ENCODE results near the gene TMEM150A.
"Not testable (repeated sequence)": the region's sequence is repeated elsewhere in the genome, so short reads cannot be mapped to it uniquely, and the experiment has no call there.

The TMEM150A gene

DNA sequence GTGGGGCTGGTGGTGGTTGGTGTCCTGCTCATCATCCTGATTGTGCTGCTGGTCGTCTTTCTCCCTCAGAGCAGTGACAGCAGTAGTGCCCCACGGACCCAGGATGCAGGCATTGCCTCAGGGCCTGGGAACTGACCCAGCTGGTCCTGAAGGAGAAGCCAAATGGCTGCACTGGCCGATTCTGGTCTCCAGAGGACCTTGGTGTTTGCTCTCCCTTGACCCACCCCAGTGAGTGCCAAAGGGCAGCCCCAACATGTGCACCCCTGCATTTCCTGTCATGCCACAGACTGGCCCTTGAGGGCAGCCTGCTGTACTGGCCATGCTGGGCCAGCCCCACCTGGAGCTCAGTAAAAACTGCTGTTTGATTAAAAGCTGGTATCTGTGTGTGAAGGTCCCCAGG is 9.5 kb downstream of the TMEM150A start:
- Histone ChIP-seq H4K20me1 (ENCODE audit: insufficient read depth, low read length, poor library complexity, severe bottlenecking) (peaks cover 18% of the 10 kb centered on the region), H3K36me3 (ENCODE audit: insufficient read depth, low read length) (no peaks in the 10 kb centered on the region; the same call in 1 of the 2 replicates), H3K4me1 (ENCODE audit: insufficient read depth, low read length, poor library complexity, severe bottlenecking) (peaks cover 54% of the 10 kb centered on the region), H3K9me3 (ENCODE audit: insufficient read depth, low read depth, low read length) (no peaks in the 10 kb centered on the region), H3F3A (ENCODE audit: low read depth) (0 out of 2 replicates have a peak, but pooled peaks cover under 1% of the 10 kb centered on the region), H2AFZ (ENCODE audit: low read length) (no peak overlapping the region), H3K9ac (ENCODE audit: low read depth, low read length, poor library complexity, severe bottlenecking) (no peak overlapping the region), H3K4me2 (ENCODE audit: low read depth, low read length, poor library complexity, severe bottlenecking) (no peak overlapping the region), H3K79me2 (ENCODE audit: insufficient read depth, low read length) (peaks cover 62% of the 10 kb centered on the region), H3K4me3 (ENCODE audit: low read length, poor library complexity, severe bottlenecking) (no peak overlapping the region), H3K9me2 (replicated peaks; ENCODE audit: low read depth, low read length) (no peaks in the 10 kb centered on the region), H3K27me3 (ENCODE audit: insufficient read depth, low read length, poor library complexity, severe bottlenecking) (no peaks in the 10 kb centered on the region)
- TF ChIP-seq, protein P1, sequence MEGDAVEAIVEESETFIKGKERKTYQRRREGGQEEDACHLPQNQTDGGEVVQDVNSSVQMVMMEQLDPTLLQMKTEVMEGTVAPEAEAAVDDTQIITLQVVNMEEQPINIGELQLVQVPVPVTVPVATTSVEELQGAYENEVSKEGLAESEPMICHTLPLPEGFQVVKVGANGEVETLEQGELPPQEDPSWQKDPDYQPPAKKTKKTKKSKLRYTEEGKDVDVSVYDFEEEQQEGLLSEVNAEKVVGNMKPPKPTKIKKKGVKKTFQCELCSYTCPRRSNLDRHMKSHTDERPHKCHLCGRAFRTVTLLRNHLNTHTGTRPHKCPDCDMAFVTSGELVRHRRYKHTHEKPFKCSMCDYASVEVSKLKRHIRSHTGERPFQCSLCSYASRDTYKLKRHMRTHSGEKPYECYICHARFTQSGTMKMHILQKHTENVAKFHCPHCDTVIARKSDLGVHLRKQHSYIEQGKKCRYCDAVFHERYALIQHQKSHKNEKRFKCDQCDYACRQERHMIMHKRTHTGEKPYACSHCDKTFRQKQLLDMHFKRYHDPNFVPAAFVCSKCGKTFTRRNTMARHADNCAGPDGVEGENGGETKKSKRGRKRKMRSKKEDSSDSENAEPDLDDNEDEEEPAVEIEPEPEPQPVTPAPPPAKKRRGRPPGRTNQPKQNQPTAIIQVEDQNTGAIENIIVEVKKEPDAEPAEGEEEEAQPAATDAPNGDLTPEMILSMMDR (conservative IDR thresholded peaks at IDR 0.05; ENCODE audit: low read length): no peak
- TF ChIP-seq EZH2phosphoT487 (IDR thresholded peaks at IDR 0.05; ENCODE audit: borderline replicate concordance): no peak

DNA sequence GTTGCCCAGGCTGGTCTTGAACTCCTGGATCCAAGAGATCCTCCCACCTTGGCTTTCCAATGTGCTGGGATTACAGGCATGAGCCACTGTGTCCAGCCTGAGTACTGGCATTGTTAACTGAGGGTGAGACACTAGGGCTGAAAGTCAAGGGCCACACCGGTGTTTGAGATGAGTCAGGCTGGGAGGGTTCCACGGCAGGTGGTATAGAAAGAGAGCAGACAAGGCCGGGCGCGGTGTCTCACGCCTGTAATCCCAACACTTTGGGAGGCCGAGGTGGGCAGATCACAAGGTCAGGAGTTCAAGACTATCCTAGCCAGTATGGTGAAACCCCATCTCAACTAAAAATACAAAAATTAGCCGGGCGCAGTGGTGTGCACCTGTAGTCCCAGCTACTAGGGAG is 10.2 kb downstream of the TMEM150A start:
- H3K4me3 ChIP-seq (ENCODE audit: low read length, poor library complexity, severe bottlenecking); H3K27me3 ChIP-seq (ENCODE audit: insufficient read depth, low read length, poor library complexity, severe bottlenecking); H3K9me3 ChIP-seq (ENCODE audit: insufficient read depth, low read depth, low read length); H3F3A ChIP-seq (ENCODE audit: low read depth); H3K36me3 ChIP-seq (ENCODE audit: insufficient read depth, low read length); H2AFZ ChIP-seq (ENCODE audit: low read length); H3K9me2 ChIP-seq (replicated peaks; ENCODE audit: low read depth, low read length); H3K9ac ChIP-seq (ENCODE audit: low read depth, low read length, poor library complexity, severe bottlenecking); H3K4me2 ChIP-seq (ENCODE audit: low read depth, low read length, poor library complexity, severe bottlenecking): not testable (repeated sequence)
- Histone ChIP-seq H3K79me2 (ENCODE audit: insufficient read depth, low read length) (peaks cover 56% of the 10 kb centered on the region), H3K4me1 (ENCODE audit: insufficient read depth, low read length, poor library complexity, severe bottlenecking) (peaks cover 58% of the 10 kb centered on the region), H4K20me1 (ENCODE audit: insufficient read depth, low read length, poor library complexity, severe bottlenecking) (peaks cover 15% of the 10 kb centered on the region)

DNA sequence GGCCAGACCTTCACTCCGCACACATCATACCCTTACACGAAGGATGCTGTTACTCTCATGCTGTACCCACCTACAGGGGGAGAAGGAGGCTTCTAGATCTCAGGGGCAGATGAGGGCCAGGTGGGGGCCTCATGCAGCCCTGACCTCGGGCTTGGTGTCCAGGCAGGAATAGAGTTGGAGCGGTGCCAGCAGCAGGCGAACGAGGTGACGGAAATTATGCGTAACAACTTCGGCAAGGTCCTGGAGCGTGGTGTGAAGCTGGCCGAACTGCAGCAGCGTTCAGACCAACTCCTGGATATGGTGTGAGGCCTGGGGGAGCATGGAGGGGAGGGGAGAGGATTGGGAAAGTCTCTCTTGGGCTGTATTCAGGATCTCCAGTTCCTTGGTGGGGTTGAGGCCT is 10.9 kb downstream of the TMEM150A start:
- Histone ChIP-seq H3K27me3 (ENCODE audit: insufficient read depth, low read length, poor library complexity, severe bottlenecking) (no peaks in the 10 kb centered on the region), H3K4me1 (ENCODE audit: insufficient read depth, low read length, poor library complexity, severe bottlenecking) (peaks cover 55% of the 10 kb centered on the region), H3K4me3 (ENCODE audit: low read length, poor library complexity, severe bottlenecking) (no peak overlapping the region), H2AFZ (ENCODE audit: low read length) (no peak overlapping the region), H3K9ac (ENCODE audit: low read depth, low read length, poor library complexity, severe bottlenecking) (no peak overlapping the region), H3K9me2 (replicated peaks; ENCODE audit: low read depth, low read length) (no peaks in the 10 kb centered on the region), H3K79me2 (ENCODE audit: insufficient read depth, low read length) (peaks cover 48% of the 10 kb centered on the region), H3F3A (ENCODE audit: low read depth) (0 out of 2 replicates have a peak, but pooled peaks cover 12% of the 10 kb centered on the region), H4K20me1 (ENCODE audit: insufficient read depth, low read length, poor library complexity, severe bottlenecking) (peaks cover 8% of the 10 kb centered on the region), H3K4me2 (ENCODE audit: low read depth, low read length, poor library complexity, severe bottlenecking) (no peak overlapping the region), H3K36me3 (ENCODE audit: insufficient read depth, low read length) (no peaks in the 10 kb centered on the region), H3K9me3 (ENCODE audit: insufficient read depth, low read depth, low read length) (no peaks in the 10 kb centered on the region)
- TF ChIP-seq EZH2phosphoT487 (IDR thresholded peaks at IDR 0.05; ENCODE audit: borderline replicate concordance): no peak
- TF ChIP-seq, protein P1 (conservative IDR thresholded peaks at IDR 0.05; ENCODE audit: low read length): no peak

DNA sequence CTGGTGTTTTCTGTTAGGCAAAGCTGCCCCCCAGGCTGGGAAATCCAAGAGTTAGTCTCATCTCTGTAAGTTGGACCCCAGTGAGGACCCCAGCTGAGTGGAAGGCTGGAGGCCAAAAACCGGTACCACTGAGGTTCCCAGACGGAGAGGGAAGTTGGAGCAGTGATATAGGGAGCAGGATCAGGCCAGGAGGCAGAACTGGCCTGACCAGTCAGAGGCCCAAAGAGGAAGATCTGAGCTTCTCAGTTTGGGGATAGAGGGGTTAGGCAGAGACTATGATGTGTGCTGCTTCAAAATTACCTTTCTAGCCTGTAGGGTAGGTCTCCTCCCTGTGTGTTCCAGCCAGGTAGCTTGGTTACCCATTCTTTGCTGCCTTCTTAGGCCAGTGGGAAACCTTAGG is 11.5 kb downstream of the TMEM150A start:
- Histone ChIP-seq H3K9me2 (replicated peaks; ENCODE audit: low read depth, low read length) (no peaks in the 10 kb centered on the region), H3K9ac (ENCODE audit: low read depth, low read length, poor library complexity, severe bottlenecking) (peak overlapping the region; percentile 56), H3K4me2 (ENCODE audit: low read depth, low read length, poor library complexity, severe bottlenecking) (peak overlapping the region; percentile 85), H3K27me3 (ENCODE audit: insufficient read depth, low read length, poor library complexity, severe bottlenecking) (no peaks in the 10 kb centered on the region), H3K36me3 (ENCODE audit: insufficient read depth, low read length) (no peaks in the 10 kb centered on the region), H3K4me3 (ENCODE audit: low read length, poor library complexity, severe bottlenecking) (no peak overlapping the region), H2AFZ (ENCODE audit: low read length) (no peak overlapping the region), H3K9me3 (ENCODE audit: insufficient read depth, low read depth, low read length) (no peaks in the 10 kb centered on the region), H3K4me1 (ENCODE audit: insufficient read depth, low read length, poor library complexity, severe bottlenecking) (peaks cover 55% of the 10 kb centered on the region), H3F3A (ENCODE audit: low read depth) (0 out of 2 replicates have a peak, but pooled peaks cover 12% of the 10 kb centered on the region), H3K79me2 (ENCODE audit: insufficient read depth, low read length) (peaks cover 45% of the 10 kb centered on the region), H4K20me1 (ENCODE audit: insufficient read depth, low read length, poor library complexity, severe bottlenecking) (peaks cover 2% of the 10 kb centered on the region)
- TF ChIP-seq EZH2phosphoT487 (IDR thresholded peaks at IDR 0.05; ENCODE audit: borderline replicate concordance): no peak
- TF ChIP-seq, protein P1 (conservative IDR thresholded peaks at IDR 0.05; ENCODE audit: low read length): no peak

Data from Loucy (cell line).